Activated CD8-positive, alpha-beta memory T cell treated with anti-CD3 and anti-CD28 coated beads for 4 hours (primary cell): Measurements from ENCODE around the gene KCNJ6.

ENCODE experiments used
- DNase-seq, 2 donors: peaks; one replicate each; pipeline ENCODE4 v3.0.0-alpha.2; 2020; ENCODE audit warnings: low read depth in 2 of 2

Gene KCNJ6

GRCh38 chr21:37817242-37817641 lies 99.0 kb downstream of the KCNJ6 start:
- no peak for DNase-seq

GRCh38 chr21:37815893-37816292 lies 100.4 kb downstream of the KCNJ6 start:
- DNase-seq: no peak

DNA sequence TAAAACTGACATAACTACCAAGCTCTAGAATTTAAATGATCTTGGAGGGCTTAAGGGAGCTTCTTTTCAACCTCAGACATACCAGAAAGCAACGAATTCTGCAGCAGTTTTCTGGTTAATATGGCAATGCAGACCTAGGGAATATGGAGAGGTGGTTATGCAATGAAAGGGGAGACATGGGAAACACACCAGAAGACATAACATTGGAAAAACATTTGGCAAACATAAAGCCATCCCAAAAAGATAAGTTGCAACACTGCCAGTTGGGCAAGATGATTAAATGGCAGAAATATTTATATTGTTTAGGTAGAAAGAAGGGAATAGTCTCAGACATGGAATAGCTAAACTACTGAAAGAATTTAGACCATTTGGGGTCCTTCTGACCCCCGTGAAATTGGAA lies 104.5 kb downstream of the KCNJ6 start:
- no peak for DNase-seq

- DNase-seq: no peak
Observed at GRCh38 chr21:37808261-37808660, 108.0 kb downstream of the KCNJ6 start.

GRCh38 chr21:37805266-37805665 lies 111.0 kb downstream of the KCNJ6 start:
- no peak for DNase-seq

- no peak for DNase-seq
Observed at GRCh38 chr21:37804001-37804400, 112.3 kb downstream of the KCNJ6 start.

DNA sequence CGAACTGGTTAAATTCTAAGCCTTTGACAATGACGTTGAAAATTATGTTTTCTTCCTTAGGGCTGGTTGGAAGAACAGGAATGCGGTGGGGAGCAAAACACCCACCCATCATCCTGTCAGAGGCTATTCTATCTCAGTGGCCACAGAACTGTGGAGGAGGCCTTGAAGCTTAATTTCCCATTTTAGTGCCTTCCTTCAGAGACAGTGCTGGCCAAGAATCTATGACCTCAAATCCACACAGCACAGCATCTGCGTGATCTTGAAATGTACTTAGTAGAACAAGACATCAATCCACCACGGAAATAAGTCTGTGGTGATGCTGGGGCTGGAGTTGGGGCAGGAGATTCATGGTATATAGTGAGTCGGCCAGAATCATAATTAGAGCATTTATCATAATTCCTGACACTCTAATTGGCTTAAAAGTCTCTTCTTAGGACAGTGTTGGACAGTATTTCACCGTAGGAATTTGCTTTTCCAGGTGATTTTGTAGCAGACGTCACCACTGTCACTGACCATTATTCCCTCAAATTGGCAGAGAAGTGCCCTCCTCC lies 113.1 kb downstream of the KCNJ6 start:
- no peak for DNase-seq

DNA sequence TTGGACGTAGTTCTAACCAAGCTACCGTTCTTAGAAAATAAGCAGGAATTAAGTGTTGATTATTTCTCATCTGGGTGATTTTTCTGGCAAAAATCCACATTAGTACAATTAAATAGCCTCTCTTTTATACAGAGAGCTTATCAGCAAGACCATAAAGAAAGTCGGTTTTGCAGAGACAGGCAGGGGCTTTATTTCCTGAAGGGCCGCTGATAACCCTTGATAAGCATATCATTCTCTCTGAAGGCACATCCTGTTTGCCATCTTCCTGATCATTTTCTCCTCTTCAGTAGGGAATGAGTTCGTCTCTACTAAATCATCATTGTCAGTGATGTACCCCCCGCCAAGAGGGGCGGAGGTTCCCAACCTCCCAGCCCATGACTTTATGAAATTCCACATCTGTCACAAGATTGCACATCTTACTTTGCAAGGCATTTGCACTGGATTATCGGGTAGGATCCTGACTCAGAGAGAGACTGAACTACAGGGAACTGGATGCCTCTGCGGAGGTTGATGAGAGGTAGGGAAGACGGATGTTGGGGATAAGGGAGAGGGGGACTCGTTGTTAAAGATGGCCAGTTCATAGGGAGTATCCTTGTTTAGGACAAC lies 115.7 kb downstream of the KCNJ6 start:
- DNase-seq: no peak

DNA sequence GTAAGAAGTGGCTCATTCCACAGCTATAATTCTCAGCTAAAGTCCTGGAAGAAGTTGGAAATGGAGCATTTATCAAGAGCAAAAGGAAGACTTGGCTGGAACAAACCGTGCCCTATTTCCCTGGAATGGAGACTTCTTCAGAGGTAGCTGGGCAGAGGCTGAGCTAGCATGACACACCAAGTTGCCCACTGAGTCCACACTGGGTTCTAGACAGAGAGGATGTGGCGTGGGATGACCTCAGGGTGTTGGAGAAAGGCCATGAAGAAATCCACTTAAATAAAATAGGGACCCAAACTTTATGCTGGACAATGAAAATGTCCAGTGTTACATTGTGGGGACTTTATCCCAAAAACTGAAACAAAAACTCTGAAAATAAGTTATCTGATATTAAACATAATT lies 116.2 kb downstream of the KCNJ6 start:
- DNase-seq: no peak

DNA sequence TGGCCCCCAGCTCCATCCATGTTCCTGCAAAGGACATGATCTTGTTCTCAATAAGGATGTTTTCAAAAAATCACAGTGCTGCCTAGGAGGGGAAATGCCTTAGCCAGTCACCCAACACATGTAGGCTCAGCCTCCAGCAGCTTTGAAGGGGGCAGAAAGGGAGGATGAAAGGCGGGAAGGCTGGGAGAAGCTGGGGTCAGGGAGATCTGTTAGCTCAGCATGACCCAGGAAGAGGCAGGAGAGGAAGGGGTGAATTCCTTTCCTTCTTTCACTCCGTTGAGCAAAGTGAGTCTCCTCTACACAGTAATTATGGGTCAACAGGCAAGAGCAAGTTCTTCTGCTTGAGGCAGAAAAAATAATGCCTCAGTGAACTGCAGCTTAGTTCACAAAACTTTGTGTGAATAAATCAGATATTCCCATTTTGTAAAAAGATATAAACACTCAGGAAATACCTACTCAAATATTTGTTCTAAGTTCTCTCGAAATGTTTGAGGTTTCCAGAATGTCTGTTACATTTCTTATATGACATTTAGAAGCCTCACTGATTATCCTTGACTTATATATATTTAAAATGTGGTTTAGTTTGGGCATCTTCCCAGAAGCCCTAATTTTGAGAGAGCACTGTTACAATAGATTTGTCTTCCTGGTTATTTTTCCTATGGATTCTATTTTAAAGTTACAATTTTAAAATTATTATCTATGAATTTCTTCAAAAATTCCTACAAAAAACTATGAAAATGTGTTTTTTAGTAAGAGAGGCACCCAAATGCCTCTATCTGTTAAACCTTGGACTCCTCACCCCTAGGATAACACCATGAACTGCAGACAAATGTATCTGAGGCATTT lies 116.8 kb downstream of the KCNJ6 start:
- no peak for DNase-seq

GRCh38 chr21:37797403-37797802 lies 118.9 kb downstream of the KCNJ6 start:
- no peak for DNase-seq

DNA sequence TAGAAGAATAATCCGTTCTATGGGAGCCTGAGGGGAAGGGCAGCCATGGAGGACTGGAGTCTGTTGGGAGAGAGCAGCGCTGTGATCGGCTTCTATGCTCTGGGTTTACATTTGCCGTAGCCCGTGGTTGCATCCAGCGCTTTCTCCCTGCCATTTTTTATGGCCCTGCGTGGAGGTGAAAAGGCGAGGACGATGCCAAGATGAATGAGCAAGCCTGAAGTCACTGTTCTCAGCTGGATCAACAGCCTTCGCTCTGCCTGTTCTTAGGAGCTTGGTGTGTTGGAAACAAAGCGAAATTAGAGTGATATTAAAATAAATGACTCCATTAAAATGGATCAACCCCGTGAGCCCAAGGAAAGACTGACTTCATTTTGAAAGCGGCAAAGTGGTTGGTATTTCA lies 120.2 kb downstream of the KCNJ6 start:
- DNase-seq: no peak

DNA sequence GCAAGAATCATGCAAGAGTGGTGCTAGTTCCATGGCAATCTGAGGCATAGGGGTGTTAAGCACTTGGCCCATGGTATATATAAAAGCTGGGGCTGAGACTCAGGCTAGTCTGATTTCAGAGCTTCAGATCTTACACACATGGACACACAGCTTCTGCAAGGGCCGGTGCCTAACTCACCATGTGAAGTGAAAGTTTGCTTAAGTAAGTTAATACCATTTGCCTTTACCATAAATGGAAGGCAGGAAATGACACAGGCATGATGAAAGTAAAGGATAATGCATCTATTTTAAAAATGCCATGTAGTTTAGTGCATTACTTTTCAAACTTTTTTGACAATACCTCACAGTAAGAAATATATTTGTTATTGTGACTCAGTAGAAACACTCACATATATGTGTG lies 122.6 kb downstream of the KCNJ6 start:
- no peak for DNase-seq

- no peak for DNase-seq
Observed at GRCh38 chr21:37792046-37792445, 124.2 kb downstream of the KCNJ6 start.

DNA sequence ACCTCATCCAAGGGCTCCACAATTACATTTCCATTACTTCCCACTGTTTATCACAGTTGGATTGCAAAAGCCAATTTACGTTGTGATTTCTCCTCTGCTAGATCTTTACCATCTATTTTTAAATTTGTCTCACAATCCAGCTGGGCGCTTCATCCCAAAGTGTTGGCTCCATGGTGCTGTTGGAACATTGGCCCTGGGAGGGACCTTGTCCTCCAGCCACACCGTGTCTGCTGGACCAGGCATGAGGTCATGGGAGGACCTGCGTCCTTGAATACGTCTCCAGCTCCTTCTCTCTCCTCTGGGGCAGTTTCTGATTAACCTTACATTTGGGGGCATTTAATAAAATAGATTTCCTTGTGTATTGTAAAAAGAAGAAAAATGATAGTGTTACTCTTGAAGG lies 125.4 kb downstream of the KCNJ6 start:
- no peak for DNase-seq

GRCh38 chr21:37788503-37788902 lies 127.8 kb downstream of the KCNJ6 start:
- DNase-seq: no peak

- no peak for DNase-seq
Observed at GRCh38 chr21:37787456-37787855, 128.8 kb downstream of the KCNJ6 start.

DNA sequence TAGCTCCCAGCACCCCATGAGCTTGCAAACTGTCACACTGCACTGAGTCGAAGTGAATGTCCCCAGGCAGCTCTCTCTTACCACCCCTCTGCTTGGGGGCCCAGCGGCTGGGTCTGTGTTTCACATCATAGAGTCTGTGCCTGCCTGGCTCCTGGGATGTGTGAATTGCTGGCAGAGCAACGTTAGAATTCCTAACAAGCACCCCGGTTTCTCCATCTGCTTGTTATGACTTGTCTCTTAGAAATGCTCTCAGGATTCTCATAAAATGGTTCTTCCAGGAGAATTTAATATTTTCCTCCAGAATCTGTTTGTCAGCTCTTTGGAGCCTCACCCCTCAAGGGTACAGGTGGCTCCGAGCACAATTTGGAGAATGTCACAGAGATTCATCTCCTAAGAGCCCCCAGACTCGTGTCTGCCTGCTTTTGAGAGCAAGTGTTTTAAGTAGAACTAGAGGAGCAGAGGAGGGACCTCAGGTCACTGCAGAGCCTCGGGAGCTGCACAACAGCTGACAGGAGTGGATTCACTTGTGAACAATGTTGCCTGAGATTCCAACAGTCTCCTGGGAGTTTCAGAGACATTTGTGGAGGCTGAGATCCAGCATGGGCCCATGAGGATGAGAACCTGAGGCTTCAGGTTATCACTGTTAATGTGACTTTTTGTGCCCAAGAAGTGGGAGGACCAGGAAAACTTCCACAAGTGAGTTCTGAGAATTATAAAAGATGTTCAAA lies 131.5 kb downstream of the KCNJ6 start:
- no peak for DNase-seq

GRCh38 chr21:37783016-37783415 lies 133.2 kb downstream of the KCNJ6 start:
- DNase-seq: no peak

GRCh38 chr21:37780991-37781983 lies 135.0 kb downstream of the KCNJ6 start:
- no peak for DNase-seq

GRCh38 chr21:37771181-37771580 lies 145.1 kb downstream of the KCNJ6 start:
- no peak for DNase-seq
